HG02852 (cell line): ENCODE results near the gene DNAAF1.

ENCODE experiments used
- ATAC-seq: cut with Tn5 transposase; IDR thresholded peaks from one replicate; pipeline ENCODE4 v1.9.1; 2021; ENCODE audit warnings: mild to moderate bottlenecking, moderate library complexity; ENCODE audit not compliant: unreplicated experiment

Gene DNAAF1

GRCh38 chr16:84121007-84121406 lies 24.1 kb upstream of the DNAAF1 start:
- no peak for ATAC-seq

DNA sequence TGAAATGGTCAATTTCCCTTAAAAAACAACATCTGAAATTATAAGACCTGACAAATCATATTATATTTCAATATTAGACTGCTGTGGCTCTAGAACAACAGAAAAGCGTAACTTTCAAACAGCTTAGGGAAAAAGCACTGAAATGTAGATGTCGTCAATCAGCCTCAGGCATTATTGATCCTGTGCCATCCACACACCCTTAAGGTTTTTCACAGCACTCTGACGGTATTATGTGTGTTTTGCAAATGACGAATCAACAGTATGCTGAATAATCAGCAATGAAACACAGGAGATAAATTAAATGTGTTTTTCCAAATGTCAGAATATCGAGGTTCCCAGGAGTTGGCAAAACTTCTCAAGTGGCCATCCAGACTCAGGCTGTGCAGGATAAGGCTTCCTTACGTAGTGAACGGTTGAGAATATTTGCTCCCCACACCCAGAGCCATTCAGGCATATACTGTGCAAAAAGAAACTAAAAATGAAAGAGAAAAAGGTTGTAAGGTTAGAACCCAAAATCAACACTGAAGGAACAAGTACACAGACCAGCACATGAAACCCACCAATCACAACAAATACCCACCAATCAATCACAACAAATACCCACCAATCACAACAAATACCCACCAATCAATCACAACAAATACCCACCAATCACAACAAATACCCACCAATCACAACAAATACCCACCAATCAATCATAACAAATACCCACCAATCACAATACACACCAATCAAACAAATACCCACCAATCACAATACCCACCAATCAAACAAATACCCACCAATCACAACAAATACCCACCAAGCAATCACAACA lies 20.6 kb upstream of the DNAAF1 start:
- no peak for ATAC-seq

DNA sequence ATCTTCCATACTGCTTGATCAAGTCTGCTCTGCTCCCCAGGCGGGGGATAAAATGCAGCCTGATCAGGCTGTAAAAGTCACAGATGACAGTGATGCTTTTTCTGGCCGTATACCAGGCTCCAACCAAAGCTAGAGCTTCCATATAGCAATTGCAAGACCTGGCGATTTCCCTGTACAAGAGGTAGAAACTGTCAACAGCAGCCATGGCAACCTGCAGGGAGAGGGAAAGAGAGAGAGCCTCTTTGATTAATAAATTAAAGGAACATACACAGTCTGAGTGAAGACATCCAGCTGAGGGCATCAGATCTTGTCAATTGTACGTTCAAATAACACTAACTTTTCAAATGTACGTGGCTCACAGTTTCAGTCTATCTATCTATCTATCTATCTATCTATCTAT lies 14.0 kb upstream of the DNAAF1 start:
- ATAC-seq: no peak

DNA sequence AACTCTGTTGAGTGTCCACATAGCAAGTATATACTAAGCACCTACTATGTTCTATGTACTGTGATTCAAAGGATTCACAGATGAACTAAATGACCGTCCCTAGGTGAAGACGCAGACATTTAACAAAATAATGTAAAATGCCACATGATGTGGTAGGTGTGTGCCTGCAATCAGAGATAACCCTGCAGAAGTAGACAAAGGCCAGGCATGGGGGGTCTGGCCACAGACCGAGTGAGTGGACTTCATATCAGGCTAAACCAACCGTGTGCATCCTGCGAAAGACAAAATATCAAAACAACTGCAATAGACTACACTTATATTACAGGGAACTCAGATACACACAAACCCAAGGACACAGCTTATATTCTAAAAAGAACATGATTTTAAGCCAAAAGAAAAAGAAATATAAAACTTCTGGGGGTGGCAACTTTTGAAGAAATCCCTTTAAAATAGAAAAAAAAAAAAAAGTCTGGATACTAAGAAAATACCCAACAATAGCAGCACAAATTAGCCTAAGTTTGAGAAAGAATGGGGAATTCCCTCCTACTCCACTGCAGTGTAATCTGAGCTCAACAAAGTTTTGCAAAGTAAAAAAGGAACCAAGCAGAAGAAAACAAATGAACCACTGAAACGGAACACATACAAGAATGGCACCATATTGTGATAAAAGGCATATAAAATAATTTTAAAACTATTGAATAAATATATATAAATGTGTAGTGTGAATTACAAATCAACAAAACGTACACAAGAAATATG lies 12.4 kb upstream of the DNAAF1 start:
- no peak for ATAC-seq

DNA sequence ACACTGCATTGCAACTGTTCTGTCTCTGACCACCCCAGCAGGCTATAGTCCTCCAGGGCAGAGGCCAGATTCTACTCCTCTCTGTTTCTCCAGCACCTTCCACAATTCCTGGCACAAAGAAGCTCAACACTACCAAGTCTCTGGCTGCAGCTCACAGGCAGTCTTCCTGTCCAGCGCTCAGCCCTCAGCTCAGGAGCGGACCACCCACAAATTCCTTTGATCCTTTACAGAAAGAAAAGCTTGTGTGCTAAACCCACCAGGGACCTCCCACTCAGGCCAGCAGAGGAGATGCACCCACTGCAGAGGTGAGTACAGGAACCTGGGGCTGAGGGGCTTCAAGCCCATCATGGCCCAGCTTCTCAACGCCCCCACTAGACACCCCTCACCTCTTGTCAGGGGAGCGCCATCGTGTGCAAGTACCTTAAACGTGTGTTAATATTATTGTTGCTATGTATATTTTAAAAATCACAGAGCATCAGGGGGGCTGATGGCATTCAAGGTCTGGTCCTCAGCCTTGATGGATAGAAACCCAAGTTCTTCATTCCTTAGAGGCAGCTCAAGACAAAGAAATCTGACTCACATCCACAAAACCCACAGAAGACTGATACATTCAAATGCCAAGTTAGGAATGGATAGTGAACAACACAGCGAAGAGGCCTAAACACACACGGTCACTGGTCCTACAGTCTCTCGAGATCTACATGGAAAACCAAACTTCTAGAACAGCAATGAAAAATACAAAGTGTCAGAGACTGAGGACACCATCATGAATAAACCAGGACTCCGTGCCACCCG lies 8.6 kb upstream of the DNAAF1 start:
- no peak for ATAC-seq

DNA sequence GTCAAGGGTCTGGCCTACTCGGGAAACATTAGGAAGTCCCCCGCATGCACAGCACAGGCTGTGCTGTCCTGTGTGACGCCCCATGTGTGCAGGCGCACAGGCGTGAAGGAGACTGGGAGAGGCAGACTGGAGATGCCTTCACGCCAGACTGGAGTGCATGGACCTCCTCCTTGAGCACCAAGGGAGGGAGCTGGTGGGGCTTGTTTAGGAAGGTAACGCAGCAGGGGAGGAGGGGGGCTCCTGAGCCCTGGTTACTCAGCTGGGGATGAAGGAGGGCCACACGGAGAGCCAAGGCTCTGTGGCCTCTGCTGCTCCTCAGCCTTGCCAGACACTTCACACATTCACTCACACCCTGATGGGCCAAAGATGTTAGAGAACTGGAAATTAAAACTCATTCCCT lies 7.8 kb upstream of the DNAAF1 start:
- no peak for ATAC-seq

- no peak for ATAC-seq
Observed at GRCh38 chr16:84137769-84138357, 7.2 kb upstream of the DNAAF1 start.

DNA sequence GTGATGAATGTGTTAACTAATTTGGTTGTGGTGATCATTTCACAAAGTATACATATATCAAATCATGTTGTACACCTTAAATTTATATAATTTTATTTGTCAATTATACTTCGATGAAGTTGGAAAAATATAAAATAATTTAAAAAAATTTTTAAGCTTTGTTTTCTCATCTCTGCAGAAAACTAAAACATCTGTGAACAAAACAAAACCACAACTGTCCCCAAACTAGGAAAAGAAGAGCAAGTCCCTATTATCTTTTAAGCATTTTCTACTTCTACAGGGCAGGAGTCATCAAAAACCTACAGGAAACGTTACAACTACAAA lies 6.6 kb upstream of the DNAAF1 start:
- no peak for ATAC-seq

- ATAC-seq: no peak
Observed at GRCh38 chr16:84138824-84139627, 6.1 kb upstream of the DNAAF1 start.

- no peak for ATAC-seq
Observed at GRCh38 chr16:84139628-84140258, 5.4 kb upstream of the DNAAF1 start.

- ATAC-seq: no peak
Observed at GRCh38 chr16:84141143-84141670, 3.9 kb upstream of the DNAAF1 start.

DNA sequence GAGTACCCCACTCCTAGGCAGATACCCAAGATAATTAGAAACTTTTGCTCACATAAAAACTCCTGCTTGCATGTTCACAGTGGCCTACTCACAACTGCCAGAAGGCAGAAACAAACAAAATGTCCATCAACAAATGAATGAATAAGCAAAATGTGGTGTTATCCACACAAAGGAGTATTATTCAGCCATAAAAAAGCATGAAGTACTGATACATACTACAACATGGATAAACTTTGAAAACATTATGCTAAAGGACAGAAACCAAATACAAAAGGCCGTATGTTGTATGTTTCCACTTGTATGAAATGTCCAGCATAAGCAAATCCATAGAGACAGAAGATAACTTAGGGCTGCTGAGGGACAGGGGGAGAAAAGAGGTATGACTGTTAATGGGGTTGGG lies 2.0 kb upstream of the DNAAF1 start:
- no peak for ATAC-seq

DNA sequence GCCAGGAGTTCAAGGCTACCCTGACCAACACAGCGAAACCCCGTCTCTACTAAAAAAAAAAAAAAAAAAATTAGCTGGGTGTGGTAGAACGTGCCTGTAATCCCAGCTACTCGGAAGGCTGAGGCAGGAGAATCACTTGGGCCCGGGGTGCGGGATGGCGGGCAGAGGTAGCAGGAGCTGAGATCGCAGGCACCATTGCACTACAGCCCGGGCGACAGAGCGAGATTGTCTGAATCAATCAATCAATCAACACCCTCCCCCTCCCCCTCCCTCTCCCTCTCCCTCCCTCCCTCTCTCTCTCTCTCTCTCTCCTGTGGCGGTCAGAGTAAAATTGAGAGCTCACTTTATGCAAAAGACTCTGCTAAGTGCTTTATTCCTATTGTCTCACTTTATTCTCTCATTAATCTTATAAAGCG lies 1.3 kb upstream of the DNAAF1 start:
- ATAC-seq: no peak

DNA sequence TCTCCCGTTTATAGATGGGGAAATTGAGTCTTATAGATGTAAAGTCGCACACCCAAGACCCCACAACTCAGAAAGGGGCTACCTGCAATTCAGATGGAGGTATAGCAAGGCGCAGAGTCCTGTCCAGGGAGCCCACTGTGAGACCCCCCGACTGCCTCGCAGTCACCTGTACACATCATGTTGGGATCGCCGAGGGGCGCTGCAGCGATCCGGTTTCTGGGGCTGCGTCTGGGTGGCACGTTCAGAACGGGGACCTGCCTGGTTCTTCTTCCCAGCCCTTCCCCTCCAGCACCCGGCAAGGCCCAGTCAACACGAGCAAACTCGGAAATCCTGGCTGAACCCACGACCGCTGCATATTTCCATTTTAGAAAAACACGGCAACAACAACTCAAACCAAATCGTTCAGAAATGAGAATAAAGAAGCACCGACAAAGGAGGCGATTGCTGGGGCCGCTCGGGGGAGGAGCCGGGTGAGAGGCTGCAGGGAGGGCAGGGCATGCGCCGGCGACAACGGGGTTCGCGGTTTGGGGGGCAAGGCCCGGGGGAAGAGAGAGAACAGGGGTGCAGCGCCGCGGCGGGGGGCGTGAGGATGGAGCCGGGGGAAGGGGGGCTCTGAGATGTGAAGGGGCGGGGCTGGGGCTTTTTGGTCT lies 774 bp upstream of the DNAAF1 start:
- no peak for ATAC-seq

GRCh38 chr16:84150926-84151325 lies 5.8 kb downstream of the DNAAF1 start:
- no peak for ATAC-seq

GRCh38 chr16:84153660-84154214 lies 8.6 kb downstream of the DNAAF1 start:
- ATAC-seq: no peak

- ATAC-seq: no peak
Observed at GRCh38 chr16:84155226-84155625, 10.1 kb downstream of the DNAAF1 start.

DNA sequence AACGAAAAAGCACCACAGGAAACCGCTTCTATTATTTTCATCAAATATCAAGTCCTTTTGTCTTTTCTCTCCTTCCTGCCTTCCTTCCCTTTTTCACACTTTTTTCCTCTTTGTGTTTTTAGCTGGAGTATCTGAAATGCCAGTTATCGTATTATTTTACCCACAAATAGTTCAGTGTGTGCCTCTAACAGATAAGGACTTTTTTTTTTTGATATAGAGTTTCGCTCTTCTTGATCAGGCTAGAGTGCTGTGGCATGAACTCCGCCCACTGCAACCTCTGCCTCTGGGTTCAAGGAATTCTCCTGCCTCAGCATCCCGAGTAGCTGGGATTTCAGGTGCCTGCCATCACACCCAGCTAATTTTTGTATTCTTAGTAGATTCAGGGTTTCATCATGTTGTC lies 10.7 kb downstream of the DNAAF1 start:
- ATAC-seq: no peak

DNA sequence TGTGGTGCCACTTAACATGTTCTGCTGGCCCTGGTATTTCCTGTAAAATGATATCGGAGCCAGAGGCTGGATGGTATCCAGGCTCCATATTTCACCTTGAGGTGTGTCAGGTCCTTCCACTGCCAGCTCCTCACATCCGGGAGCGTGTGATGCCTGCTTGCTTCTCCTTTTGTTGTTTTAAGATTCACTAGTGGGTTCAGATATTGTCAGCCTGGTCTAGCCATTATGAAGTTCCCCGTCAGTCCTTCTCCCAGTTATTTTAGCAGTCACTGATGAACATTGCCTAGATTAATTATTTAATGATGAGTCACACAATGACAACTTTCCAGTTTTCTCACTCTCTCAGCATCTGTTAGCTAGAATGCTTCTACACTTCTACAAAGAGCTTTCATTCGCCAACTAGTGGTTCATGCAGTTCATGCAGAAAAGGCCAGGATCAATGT lies 11.3 kb downstream of the DNAAF1 start:
- ATAC-seq: no peak
